ENCODE results near the gene ARF4.

Gene ARF4

GRCh38 chr3:57575966-57576626, 21.0 kb downstream of the ARF4 start:
- DNase-seq: no peak

DNA sequence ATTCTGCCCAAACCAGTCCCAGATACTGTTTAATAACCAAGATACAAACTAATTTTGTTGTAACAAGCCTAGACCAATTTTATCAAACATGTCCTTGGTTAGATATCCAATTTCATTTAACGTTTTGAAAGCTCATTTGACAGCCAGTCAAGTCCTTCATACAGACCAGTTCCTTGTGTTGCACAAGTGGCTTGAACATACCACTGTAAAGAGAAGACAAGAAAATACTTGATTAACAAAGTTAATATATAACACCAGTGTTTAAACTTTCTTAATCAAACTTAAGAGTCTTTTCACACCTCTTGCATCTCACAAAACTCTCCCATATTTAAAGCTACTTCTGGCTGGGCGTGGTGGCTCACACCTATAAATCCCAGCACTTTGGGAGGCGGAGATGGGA, 25.0 kb downstream of the ARF4 start:
- no peak for DNase-seq

GRCh38 chr3:57570878-57571277, 26.3 kb downstream of the ARF4 start:
- DNase-seq: no peak

GRCh38 chr3:57569859-57570450, 27.2 kb downstream of the ARF4 start:
- DNase-seq: no peak

- DNase-seq: no peak
Measured at GRCh38 chr3:57559526-57559925, 37.6 kb downstream of the ARF4 start.

DNA sequence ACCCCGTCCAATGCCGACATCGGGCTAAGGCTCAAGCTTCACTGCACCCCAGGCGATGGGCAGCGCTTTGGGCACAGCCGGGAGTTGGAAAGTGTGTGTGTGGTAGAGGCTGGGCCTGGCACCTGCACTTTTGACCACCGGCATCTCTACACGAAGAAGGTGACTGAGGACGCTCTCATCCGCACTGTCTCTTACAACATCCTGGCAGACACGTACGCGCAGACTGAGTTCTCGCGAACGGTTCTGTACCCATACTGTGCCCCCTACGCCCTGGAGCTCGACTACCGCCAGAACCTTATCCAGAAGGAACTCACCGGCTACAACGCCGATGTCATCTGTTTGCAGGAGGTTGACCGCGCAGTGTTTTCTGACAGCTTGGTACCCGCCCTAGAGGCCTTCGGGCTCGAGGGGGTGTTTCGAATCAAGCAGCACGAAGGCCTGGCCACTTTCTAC, 40.0 kb downstream of the ARF4 start:
- peak; percentile 41 for DNase-seq

DNA sequence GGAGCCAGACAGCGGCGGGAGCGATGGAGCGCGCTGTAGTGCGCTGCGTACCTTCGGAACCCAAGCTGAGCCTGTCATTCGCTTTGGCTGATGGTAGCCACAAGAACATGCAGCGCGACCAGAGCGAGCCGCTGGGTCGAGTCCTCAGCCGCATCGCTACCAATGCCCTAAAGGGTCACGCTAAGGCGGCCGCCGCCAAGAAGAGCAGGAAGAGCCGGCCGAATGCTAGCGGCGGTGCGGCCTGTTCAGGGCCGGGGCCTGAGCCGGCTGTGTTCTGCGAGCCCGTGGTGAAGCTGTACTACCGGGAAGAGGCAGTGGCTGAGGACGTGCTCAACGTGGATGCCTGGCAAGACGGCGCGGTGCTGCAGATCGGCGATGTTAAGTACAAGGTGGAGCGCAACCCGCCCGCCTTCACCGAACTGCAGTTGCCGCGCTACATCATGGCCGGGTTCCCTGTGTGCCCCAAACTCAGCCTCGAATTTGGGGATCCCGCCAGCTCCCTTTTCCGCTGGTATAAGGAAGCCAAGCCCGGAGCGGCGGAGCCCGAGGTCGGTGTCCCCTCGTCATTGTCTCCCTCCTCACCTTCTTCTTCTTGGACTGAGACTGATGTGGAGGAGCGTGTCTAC, 40.6 kb downstream of the ARF4 start:
- DNase-seq: no peak

- peak; percentile 86 for DNase-seq
Measured at GRCh38 chr3:57555738-57556458, 41.2 kb downstream of the ARF4 start, which contains the start of gene PDE12. Gene PDE12 (plus strand): TSS chr3:57556274. CDS start chr3:57556380, 106 bp downstream.

GRCh38 chr3:57555306-57555705, 41.8 kb downstream of the ARF4 start:
- DNase-seq: no peak

DNA sequence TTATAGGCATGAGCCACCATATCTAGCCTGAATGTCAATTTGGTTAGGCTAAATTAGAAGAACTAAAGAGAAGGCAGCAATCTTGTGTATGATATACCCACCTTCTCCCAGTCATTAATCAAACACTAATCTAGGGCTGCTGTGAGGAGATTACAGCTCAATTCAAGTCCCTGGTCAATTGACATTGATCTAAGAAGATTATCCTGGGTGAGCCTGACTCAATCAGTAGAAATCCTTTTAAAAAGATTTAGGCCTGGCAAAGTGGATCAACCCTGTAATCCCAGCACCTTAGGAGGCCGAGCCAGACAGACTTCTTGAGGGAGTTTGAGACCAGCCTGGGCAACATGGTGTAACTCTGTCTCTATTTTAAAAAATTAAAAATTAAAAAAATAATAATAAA, 50.5 kb downstream of the ARF4 start:
- DNase-seq: no peak

DNA sequence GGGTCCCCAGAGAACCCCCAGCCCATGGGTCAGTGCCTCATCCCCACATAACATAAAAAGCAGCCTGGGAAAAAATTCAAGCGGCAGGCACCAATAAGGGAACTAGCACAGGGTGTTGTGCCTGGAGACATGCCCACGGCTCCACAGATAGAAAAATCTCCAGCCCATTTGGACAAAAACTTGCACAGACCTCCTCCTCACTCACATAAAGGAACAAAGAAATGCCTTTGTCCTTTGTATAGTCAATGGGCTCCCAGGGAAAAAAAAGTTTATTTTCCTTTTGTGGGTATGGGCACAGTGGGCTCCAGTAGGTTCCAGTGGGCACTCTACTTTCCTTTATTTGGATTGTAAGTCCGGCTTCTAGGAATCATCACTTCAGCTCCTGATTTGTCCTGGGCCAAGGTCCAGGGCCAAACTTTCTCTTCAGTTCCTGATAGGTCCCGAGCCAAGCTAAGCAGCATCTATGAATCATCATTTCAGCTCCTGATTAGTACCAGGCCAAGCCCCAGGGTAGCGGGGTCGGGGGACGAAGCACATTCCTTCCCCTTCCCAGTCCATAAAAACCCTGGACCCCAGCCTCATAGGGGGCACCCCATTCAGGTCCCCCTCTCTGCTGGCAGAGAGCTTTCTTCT, 51.4 kb downstream of the ARF4 start:
- DNase-seq: no peak

DNA sequence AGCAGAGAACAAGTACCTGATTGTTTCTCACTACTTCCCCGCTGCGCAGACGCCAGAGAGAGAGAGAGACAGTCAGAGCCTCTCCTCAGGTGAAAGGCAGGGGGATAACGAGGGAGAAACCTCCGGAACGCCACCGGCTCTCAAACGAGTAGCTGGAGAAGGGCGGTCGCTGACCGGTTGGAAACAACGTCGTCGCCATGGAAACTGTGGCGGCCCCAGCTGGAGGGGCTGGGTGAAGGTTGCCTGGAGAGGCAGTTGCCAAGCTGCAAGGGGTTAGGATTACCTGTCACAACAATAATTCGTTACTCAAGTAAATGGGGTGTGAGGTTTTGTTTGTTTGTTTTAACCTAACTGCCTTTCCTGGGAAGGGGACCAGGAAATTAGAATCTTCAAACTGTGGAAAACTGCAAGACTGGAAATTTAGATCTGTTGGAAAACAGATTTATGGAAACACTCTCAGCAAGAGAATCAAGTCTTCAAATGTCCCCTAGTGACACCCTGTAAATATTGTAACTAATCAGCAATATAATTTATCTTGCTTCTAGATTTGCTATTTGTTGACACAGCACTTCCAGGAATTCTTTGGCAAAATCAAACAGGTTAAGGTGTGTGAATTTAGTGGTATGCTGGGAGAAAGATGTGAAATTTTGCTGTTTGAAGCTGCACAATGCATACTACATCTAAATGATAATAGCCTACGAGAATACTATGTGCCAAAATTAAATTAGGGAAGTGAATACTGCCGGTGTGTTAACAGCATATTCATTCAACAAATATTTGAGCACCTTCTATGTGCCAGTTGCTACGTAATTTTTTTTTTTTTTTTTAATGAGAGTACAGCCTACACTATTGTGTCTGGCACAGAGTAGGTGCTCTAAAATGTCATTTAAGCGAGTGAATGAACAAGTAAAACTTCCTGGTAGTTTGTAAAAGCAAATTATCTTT, 52.7 kb downstream of the ARF4 start, which contains the start of gene DNAH12:
DNAH12 (minus strand) TSS at position 164 of the 945 bp plus-strand sequence. CDS start 1,474 bp downstream, outside the sequence.
- no peak for DNase-seq

- no peak for DNase-seq
Measured at GRCh38 chr3:57538465-57538864, 58.7 kb downstream of the ARF4 start.

DNA sequence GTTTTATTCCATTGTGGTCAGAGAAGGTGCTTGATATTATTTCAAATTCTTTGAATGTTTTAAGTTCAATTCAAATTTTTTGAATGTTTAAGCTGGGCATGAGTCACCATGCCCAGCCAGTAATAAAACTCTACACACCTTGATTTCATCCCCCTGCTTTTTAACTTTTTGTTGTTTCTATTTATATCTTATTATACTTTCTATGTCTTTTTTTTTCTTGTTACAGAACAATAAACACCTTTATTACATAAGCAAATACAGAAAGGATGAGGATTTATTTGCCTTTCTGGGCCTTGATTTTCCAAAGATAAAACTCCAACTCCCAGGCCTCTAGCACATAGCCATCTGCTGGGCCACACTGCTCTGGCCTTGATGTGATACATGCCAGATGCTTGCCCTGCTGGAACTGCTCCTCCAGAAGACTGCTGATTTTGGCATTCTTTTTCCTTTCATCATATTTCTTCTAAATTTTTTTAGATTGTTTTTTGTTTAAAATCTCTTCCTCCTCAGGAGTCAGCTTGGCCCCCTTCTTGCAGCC, 67.0 kb downstream of the ARF4 start:
- no peak for DNase-seq
